ENCODE data around the gene ITGB5. TPM values are rescaled to one million over a fixed set of nuclear protein-coding genes. Genes with fewer than 3 reads are reported as not detected.

Gene ITGB5
- total RNA-seq, 1 experiment from 2014 or later, result 146 TPM

DNA sequence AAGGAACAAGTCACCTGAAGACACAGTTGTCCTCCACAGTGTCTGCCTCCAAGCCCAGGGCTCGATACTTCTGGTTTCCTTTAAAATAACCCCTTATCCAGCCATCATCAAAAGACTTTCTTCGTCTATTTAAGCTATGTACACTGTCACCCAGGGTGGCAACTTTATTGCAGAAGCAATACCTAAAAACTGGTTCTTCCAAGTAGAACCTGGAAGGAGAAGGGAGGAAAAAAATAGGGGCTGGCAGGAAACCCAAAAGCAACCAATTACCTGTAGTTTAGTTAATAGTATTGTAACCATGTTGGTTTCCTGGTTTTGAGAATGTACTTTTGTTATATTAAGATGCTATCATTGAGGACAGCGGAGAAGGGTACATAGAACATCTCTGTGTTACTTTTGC, 33.7 kb downstream of the ITGB5 start:
- Histone ChIP-seq H3K9ac (ENCODE audit: extremely low read depth, insufficient read length, low read length) (no peak overlapping the region), H3K4me2 (ENCODE audit: insufficient read depth, insufficient read length, low read length) (no peak overlapping the region)
- H3K27ac Mint-ChIP-seq, result peak overlapping the region in 1 of 3 experiments; percentile 20; a peak in 3 of 7 replicates

More for the DNA sequence above, 33.7 kb downstream of the ITGB5 start:
- Histone ChIP-seq H3K18ac (ENCODE audit: insufficient read length, low read depth, low read length) (no peak overlapping the region), H3K79me2 (ENCODE audit: insufficient read depth, low read length) (peaks cover 9% of the 10 kb centered on the region; the same call in 1 of the 2 replicates), H2AK5ac (ENCODE audit: insufficient read length, low read length) (no peak overlapping the region), H3K27ac (ENCODE audit: insufficient read length, low read depth, low read length) (no peak overlapping the region), H2BK120ac (ENCODE audit: low read depth, low read length, poor library complexity, severe bottlenecking) (no peak overlapping the region), H3K4me1 (ENCODE audit: insufficient read depth, low read length) (no peaks in the 10 kb centered on the region; the same call in 1 of the 2 replicates), H3K4ac (ENCODE audit: low read depth, low read length) (no peak overlapping the region), H3K79me1 (ENCODE audit: insufficient read depth, low read depth, low read length, poor library complexity, severe bottlenecking) (no peaks in the 10 kb centered on the region), H2BK5ac (ENCODE audit: insufficient read length, low read length) (no peak overlapping the region), H3K23me2 (ENCODE audit: insufficient read length, low read depth, low read length, poor library complexity, severe bottlenecking) (no peaks in the 10 kb centered on the region), H3K27me3 (ENCODE audit: insufficient read depth, low read length) (no peaks in the 10 kb centered on the region), H2BK12ac (ENCODE audit: insufficient read length, low read depth, low read length) (no peak overlapping the region), H3K14ac (ENCODE audit: insufficient read depth, low read length) (no peak overlapping the region), H4K8ac (replicated peaks; ENCODE audit: insufficient read length, low read depth, low read length) (no peak overlapping the region), H4K20me1 (ENCODE audit: control insufficient read depth, insufficient read depth, insufficient read length) (no peaks in the 10 kb centered on the region), H2AFZ (ENCODE audit: low read length) (no peak overlapping the region), H3K9me3 (ENCODE audit: control insufficient read depth, low read depth, low read length) (no peaks in the 10 kb centered on the region), H3K56ac (ENCODE audit: insufficient read length, low read depth, low read length) (no peak overlapping the region), H4K5ac (ENCODE audit: insufficient read length, low read depth, low read length) (no peak overlapping the region), H4K91ac (ENCODE audit: insufficient read length, low read depth, low read length) (no peak overlapping the region), H2BK20ac (ENCODE audit: low read depth, low read length, poor library complexity, severe bottlenecking) (no peak overlapping the region), H3T11ph (ENCODE audit: low read length) (no peak overlapping the region), H2BK15ac (ENCODE audit: low read depth, low read length) (no peak overlapping the region), H3K23ac (ENCODE audit: insufficient read length, low read depth, low read length) (no peak overlapping the region)
- no CpG with 5 or more reads among the region's 3 CpGs for WGBS (ENCODE audit: extremely low coverage, insufficient read length, low lambda C conversion rate)
- Mint-ChIP-seq H3K36me3 (ENCODE audit: insufficient read depth in 1 of 3, low read depth in 3 of 3) (peaks cover 12 to 40% (median 32%) of the 10 kb centered on the region in 3 experiments; a peak in 6 of 7 replicates), H3K27me3 (ENCODE audit: low read depth) (no peaks in the 10 kb centered on the region), H3K4me3 (no peak overlapping the region), H3K9me3 (no peaks in the 10 kb centered on the region), H3K4me1 (peaks cover 16% of the 10 kb centered on the region in 2 experiments)
- TF ChIP-seq, protein P1, sequence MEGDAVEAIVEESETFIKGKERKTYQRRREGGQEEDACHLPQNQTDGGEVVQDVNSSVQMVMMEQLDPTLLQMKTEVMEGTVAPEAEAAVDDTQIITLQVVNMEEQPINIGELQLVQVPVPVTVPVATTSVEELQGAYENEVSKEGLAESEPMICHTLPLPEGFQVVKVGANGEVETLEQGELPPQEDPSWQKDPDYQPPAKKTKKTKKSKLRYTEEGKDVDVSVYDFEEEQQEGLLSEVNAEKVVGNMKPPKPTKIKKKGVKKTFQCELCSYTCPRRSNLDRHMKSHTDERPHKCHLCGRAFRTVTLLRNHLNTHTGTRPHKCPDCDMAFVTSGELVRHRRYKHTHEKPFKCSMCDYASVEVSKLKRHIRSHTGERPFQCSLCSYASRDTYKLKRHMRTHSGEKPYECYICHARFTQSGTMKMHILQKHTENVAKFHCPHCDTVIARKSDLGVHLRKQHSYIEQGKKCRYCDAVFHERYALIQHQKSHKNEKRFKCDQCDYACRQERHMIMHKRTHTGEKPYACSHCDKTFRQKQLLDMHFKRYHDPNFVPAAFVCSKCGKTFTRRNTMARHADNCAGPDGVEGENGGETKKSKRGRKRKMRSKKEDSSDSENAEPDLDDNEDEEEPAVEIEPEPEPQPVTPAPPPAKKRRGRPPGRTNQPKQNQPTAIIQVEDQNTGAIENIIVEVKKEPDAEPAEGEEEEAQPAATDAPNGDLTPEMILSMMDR (conservative IDR thresholded peaks at IDR 0.05), result no peak
- DNase-seq, result no peak
